GM21786 (cell line): Measurements from ENCODE around the gene ASCL2.

Experiments used
- ATAC-seq: cut with Tn5 transposase; IDR thresholded peaks from one replicate; pipeline ENCODE4 v1.9.1; 2021; ENCODE audit not compliant: unreplicated experiment

The ASCL2 gene

DNA sequence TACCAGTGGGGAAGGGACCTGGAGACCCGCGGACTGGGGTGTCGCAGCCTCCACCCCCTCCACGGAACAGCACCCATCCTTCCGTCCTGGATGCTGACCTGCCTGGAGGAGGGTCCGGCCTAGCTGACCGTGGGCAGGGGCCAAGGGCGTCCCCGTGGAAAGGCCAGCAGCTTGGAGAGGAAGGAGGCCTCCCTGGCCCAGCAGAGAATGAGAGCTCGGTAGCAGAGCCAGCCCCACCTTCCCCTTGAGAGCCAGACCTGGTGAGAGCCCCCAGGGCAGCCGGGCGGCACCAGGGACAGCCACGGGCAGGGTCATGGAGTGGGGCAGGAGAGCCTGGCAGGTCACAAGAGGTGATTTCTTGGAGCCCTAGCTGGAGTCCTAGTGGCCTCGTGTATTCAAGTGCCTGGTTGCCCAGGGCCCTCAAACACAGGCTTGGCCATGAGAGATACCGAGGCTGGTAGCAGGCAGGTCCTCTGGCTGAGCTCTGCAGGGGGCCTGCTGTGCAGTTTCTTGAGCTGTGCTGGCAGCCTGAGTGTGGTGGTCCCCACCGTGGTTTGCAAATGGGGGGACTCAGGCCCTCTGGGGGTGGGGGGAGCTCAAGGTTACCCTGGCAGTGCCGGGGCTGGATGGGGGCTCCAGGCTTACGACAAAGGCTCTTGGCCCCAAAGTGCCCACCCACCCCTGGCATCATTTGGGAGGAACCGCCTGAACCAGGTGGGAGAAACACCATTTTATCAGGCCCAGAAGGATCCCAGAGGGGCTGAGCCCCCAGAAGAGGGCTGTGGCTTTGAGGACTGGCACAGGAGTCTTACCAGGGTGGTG is 39.1 kb upstream of the ASCL2 start:
- ATAC-seq = no peak

- ATAC-seq = no peak
Measured at GRCh38 chr11:2308713-2309112, 38.3 kb upstream of the ASCL2 start.

GRCh38 chr11:2307501-2308331 is 37.3 kb upstream of the ASCL2 start:
- no peak for ATAC-seq

GRCh38 chr11:2306877-2307500 is 36.6 kb upstream of the ASCL2 start:
- no peak for ATAC-seq

GRCh38 chr11:2306452-2306823 is 36.0 kb upstream of the ASCL2 start:
- no peak for ATAC-seq

- ATAC-seq = no peak
Measured at GRCh38 chr11:2305788-2306451, 35.5 kb upstream of the ASCL2 start.

DNA sequence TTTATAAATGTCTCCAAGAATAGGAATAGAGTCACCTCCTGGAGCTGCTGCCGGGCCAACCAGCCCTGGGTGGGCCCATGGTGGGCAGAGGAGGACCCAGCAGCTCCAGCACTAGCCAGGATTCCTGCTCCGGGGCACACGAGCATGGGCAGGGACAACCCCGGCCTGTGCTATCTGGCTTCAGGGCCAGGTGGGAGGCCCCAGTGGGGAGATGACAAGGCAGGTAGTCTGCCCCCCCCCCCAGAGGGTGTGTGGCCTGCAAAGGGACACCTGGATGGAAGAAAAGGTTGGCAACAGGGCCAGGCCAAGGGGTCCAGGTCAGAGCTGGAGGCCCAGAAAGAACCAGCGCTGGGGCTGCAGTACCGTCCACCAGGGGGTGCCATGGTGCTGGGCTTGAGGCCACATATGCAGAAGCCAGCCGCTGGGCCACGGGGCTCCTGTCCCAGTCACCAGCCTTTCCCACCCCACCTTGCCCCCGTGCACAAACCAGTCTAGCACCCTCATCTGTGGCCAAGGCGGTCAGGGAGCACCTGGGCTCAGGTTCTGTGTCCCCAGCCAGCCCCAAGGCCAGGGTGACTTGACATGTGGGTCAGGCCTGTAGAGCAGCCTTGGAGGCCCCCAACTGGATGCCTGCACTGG is 34.9 kb upstream of the ASCL2 start:
- no peak for ATAC-seq

- no peak for ATAC-seq
Measured at GRCh38 chr11:2304506-2305139, 34.2 kb upstream of the ASCL2 start.

DNA sequence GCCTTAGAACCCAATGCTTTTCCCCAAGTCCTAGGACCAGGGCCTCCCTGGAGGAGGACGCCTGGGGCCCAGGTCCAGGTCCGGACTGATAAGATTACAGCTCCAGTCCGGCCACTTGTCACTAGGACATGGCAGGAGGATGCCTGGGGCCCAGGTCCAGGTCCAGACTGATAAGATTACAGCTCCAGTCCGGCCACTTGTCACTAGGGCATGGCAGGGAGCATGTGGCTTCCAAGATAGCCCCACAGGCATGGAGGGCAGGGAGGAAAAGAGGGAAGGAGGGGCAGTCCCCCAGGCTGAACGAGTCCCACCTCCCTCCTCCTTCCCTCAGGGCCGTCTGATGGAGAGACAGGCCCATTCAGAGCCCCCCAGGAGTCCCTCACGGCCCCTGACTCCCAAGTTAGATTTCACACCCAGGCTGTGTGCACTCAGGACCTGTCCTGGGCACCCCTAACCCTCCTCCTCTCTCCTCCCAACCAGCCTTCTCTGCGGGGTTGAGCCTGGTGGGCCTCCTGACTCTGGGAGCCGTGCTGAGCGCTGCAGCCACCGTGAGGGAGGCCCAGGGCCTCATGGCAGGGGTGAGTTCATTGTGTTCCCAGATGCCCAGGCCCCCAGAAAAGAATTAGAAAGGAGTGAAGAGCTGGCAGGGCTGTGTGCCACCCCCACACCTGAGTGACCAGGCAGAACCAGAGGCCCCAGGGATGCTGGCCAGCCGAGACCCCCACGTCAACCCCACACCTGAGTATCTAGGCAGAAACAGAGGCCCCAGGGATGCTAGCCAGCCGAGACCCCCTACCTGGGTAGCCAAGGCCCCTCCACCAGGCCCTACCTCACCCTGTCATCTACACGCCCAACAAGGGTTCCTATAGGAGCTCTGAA is 33.5 kb upstream of the ASCL2 start:
- no peak for ATAC-seq

- no peak for ATAC-seq
Measured at GRCh38 chr11:2302896-2303626, 32.7 kb upstream of the ASCL2 start.

GRCh38 chr11:2302306-2302895 is 32.0 kb upstream of the ASCL2 start:
- ATAC-seq = no peak

DNA sequence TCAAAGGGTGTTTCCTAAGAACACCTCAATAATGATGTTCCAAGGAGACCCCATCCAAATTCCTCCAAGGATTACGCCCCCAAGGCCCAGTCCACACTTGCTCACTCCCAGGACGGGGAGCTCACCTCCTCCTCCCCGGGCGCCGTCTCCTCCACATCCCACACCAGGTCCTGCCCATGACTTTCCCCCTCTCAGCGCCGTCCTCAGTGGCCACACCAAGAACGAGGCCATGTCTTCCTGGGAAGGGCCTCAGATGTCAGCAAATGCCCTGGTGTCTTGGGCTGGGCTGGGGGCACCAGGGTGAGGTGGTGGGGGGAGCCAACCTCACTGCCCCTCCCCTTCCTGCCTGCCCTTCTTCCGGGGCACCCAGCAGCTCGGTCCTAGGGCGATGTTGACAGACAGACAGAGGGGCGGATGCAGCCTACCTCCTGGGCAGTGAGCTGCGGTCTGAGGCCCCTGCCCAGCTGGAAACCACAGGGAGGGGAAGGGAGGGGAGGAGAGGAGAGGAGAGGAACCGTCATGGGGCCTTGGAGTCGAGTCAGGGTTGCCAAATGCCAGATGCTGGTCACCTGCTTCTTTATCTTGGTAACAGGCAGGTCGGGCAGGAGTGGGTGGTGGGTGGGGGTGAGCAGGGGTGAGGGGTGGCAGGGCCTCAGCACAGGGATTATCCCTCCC is 31.4 kb upstream of the ASCL2 start, which contains the start of the genes C11orf21 and TSPAN32:
TSS of gene C11orf21 (minus strand) at position 288 of the 675 bp plus-strand sequence. CDS start at position 178, 110 bp downstream.
TSS of gene TSPAN32 (plus strand) at position 383 of the 675 bp plus-strand sequence. CDS start at position 520, 137 bp downstream.
- peak; percentile 44 for ATAC-seq

GRCh38 chr11:2300936-2301630 is 30.7 kb upstream of the ASCL2 start:
- ATAC-seq = no peak

DNA sequence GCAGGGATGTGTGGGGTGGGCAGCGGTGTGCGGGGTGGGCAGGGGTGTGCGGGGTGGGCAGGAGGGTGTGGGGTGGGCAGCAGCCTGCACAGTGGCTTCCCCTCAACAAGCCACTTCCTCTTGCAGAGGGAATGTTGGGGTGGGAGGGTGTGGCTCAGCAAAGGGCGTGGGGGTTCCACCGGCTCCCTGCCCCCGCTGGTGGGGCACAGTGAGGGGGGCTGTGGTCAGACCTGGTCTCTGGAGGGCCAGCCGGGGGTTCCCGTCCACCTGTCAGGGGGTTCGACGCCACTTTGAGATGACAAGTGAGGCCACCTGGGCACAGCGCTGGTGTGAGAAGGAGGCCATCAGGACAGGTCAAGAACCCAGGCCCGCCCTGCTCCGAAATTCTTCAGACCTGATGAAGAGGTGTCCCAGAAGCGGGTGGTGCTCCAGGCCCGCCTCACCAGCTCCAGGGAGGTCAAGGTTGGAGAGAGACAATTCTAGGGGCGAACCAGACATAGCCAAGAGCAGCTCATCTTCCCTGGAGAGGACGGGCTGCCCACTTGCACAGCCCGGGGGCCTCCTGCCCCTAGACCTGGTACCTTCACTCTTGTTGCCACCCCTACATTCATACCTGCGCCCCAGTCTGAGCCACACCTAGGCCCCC is 30.0 kb upstream of the ASCL2 start:
- no peak for ATAC-seq

DNA sequence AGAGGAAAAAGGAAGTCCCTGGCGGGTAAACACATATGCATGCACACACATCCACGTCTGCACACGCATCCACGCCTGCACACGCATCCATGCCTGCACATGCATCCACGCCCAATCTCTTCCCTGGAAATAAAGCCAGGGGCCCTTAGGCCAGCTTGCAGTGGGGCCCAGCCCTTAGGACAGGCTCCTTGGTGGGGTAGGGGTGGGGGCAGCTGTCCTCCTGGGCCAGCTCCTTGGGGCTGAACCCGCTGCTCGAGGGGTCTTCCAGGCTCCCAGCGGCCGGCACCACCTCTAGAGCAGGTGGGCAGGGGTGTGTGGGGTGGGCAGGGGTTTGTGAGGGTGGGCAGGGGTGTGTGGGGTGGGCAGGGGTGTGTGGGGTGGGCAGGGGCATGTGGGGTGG is 29.4 kb upstream of the ASCL2 start:
- no peak for ATAC-seq
